NCI-H1417 treated with DMSO at 0.1 percent for 48 hours (cell line): ENCODE results near the gene CHST5.
"Not testable (repeated sequence)": the region's sequence is repeated elsewhere in the genome, so short reads cannot be mapped to it uniquely, and the experiment has no call there.

Experiments
- DNase-seq: peaks from one replicate; lab custom pipeline; 2025; lab: John Stamatoyannopoulos, UW

CHST5 gene

DNA sequence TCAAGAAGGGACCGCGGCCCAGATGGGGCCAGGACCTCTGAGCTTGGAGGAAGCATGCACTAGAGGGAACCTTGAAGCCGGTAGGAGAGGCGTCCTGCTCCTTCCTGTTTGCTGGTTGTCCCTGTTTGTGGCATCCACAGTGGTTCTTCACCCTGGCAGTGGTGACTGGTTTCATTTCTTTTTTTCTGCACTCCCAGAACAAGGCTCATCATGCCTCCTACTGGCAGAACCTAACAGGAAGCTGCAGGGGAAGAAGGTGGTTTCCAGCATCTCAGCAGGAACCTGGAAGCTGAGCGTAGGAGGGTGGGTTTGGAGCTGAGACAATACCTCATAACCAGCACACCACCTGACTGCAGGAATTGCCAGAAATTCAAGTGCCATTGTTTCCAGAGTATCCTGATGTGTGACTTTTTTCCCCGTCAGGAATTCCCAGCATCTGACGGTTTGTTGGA is 14.3 kb upstream of the CHST5 start:
- DNase-seq = no peak

DNA sequence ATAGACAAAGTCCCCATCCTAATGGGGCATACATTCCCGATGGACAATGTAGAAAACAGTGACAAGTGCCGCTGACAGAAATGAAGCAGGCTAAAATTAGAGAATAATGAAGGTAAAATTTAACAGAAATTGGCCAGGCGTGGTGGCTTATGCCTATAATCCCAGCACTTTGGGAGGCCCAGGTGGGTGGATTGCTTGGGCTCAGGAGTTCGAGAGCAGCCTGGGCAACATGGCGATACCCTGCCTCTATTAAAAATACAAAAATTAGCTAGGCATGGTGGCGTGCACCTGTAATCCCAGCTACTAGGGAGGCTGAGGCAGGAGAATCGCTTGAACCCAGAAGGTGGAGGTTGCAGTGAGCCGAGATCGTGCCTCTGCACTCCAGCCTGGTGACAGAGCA is 12.5 kb upstream of the CHST5 start:
- DNase-seq = not testable (repeated sequence)

DNA sequence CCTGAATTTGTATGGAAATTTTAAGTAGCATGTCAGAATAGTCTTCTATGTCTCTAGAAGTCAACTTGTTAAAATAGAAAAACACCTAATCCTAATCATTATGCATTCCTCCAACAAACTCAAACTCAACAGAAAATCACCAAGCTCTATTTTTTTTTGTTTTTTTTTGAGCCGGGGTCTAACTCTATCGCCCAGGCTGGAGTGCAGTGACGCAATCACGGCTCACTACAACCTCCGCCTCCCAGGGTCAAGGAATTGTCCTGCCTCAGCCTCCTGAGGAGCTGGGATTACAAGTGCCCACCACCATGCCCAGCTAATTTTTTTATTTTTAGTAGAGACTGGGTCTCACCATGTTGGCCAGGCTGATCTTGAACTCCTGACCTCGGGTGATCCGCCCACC is 10.4 kb upstream of the CHST5 start:
- no peak for DNase-seq

DNA sequence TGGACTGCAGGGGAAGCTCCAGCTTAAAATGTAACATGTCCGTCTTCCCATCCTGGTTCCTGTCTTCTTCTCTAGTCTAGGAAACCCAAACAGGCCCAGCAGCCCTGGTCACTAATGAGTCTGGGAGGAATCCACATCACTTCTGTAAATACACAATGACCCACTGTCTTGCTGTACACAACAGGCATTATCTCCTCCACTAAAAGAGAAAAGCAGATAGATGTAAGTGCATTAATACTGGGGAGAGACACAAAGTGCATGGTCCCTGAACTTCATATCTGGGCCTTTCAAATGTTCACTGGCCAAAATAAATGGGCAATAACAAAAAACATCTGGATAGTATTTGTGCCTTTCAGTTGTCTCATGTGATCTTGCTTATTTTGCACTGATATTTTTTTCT is 10.0 kb upstream of the CHST5 start:
- not testable (repeated sequence) for DNase-seq

DNA sequence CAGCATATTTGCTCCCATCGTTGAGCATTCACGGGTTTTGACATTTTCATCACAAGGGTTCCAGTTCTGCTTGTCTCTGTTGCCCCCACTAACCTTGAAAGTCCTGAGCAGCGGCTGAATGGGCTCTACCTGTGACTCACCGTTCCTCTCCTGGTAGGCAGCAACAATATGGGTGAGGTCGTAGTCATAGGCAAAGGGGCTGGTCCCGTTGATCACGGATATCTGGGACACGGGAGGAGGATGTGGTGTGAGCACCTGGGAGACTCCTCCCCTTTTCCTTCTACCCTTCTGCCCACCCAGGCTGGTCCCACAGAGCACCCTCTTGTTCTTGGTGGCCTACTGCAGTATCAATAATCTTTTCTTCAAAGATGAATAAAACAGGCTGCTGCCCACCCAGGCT is 6.6 kb upstream of the CHST5 start:
- DNase-seq = not testable (repeated sequence)

DNA sequence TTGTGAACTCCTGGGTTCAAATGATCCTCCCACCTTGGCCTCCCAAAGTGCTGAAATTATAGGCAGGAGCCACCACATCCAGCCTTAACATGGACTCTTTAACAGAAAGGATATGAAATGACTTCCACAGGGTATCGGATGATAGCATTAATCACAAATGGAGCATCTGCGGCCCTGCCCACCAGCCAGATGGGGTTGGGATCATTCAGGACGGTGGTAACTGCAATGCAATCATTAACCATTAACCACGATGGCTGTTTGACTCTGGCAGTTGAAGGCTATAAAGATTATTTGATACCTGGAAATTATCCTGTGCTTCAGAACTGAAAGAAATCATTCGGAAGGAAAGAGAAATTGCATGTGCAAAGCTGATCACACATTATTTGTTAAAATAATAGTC is 5.3 kb upstream of the CHST5 start:
- DNase-seq = no peak

DNA sequence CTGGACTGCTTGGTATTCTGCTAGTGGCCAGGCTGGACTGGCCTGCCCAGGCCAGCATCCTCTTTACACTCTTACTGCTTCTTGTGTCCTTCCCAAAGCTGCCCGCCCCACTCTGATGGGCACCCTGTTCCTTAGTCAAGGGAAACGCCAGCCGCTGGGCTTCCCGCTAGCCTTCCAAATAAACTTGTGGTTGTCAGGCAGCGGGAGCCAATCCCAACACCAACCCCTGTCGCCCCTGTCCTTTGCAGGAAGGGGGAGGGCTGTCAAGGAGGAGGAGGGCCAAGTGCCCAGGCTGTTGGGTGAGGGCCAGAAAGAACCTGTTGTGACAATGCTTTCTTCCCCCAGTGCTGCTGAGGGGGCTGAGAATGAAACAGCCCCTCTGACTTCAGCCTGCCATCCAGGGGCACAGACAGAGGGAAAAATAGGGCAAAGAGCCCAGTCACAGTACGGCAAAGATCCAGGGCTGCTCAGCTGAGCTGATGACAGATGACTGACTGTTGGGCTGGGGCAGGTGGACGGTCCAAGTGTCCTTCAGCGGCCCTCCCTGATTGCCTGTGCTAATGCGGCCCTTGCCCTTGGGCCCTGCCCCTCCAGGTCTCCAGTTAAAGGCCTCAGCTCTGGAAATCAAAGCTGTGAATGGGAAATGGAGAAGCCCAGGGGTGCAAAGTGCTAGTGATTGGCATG is 3.1 kb upstream of the CHST5 start:
- DNase-seq = not testable (repeated sequence)

DNA sequence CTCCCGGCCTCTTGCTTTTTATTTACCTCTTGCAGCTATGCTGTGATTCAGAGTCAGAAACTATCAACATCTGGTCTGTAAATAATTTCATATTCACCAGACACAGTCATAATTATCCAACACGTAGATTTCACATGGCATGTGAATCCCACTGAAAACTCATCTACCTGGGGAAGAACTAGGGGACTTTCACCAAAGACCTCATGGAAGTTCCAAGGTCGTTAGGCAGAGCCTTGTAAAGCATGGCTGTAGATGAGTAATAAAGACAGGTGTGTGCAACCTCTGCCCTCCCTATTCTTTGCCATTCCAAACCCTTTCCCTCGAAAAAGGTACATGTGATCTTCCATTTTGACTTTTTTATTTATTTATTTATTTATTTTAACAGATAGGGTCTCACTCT is 1.9 kb upstream of the CHST5 start:
- no peak for DNase-seq

DNA sequence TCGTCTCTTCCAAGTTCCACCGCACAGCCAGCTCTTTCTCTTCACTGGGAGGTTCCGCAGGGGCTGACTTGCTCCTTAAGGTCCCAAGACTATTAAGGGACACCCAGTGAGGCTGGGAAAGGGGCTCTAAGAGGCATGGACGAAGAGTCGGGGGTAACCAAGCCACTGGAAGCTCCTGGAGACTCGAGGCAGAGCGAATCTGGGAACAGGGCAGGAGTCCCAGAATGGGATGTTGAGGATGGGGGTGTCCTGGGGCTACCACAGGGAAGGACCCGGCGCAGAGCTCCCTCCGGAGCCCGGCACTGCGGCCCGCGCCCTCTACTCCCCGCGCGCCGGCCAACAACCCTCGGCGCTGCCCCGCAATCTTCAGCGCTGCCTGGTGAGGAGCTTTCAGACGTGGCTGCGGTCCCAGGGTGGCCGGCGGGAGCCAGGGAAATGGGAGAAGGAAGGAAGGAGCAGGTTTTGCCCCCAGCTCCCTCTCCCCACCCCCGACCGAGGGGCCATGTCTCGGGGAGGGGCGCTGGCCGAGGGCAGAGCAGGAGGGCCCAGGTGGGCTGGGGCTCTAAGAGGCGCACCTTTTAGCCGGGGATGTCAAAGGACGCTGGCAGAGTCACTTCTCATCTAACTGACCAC is 581 bp downstream of the CHST5 start:
- DNase-seq = no peak

DNA sequence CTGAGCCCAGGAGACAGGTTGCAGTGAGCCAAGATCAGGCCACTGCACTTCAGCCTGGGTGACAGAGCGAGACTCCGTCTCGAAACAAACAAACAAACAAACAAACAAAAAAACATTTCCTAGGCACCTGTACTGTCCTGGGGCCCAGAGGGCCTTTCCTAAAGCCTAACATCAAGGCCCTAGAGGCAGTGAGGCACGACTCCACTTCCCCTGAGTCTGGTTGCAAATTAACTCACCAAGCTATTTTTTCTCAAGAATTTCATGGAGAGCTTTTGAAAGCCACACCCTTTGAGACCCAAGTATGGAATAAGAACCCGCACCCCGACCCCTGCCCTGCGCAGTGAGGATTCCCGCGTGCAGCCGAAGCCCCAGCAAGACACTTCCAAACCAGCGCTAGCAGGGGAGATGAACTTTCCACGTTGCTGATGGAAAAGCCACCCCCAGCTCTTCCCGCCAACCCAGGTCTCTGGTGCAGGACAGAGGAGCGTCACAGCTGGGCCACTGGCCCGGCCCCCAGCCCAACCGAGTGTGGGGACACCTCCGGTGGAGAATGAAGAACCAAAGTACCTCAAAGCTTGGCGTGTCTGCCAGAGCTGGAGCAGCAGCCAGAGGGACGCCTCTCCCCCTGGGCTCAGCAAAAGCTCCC is 1.2 kb downstream of the CHST5 start:
- DNase-seq = no peak

DNA sequence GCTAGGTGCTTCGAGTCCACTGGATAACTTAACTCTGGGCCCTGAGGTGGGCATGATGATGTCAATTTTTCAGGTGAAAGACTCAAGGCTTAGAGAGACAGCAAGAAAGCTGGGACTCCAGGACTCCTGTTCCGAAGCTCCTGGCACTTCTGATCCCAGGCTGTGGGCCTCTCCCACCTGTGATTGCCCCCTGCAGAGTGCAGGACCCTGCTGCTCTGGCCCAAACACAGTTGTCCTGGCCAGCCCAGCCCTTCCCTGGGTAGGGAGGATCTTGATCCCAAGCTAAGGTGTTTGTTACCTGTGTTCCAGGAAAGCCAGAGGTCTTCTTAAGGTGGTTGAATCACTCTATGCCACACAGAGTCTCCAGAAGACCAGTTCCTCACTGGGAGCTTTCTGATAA is 3.1 kb downstream of the CHST5 start:
- DNase-seq = no peak

DNA sequence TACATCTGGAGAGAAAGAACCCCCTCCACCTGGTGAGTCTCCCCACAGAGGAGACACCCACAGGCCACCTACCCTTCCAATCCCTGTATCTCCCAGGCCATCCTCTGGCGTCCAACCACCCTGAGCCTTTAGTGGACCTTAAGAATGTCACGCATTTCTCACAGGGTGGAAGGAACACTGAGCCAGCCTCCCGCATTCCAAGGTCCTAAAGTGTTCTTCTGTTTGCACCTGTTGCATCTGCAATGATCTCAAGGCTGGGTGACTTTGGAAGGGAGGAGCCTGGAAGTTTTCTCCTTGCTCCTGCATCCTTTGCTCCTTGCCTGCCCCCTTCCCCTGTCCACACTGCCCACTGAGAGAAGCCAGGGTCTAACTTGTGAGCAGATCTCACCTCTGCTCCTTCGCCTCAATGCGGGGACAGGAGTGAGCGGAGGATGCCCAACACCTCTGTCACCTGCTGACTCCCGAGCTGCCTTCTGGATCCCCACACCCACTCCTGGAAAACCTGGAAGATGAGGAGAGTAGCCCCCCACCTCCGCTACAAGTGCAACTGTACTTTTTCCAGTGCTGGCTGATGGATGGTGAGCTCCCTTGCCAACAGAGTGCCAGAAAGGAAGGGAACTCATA is 3.7 kb downstream of the CHST5 start:
- DNase-seq = no peak

DNA sequence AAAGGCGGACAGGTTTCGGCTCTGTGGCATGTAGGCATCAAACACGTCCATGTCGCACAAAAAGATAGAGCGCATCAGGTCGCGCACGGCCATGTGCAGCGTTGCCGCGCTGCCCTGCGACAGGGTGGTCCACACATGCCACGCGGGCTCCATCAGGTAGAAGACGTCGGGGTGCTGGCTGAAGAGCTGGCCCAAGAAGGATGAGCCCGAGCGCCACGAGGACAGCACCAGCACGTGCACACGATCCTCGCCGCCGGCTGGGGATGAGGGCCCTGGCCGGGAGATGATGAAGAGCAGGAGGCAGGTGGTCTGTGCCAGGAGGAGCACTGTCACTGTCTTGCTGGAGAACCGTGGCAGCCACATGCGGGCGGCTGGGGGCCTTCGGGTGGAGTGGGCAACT is 5.9 kb downstream of the CHST5 start:
- DNase-seq = no peak

DNA sequence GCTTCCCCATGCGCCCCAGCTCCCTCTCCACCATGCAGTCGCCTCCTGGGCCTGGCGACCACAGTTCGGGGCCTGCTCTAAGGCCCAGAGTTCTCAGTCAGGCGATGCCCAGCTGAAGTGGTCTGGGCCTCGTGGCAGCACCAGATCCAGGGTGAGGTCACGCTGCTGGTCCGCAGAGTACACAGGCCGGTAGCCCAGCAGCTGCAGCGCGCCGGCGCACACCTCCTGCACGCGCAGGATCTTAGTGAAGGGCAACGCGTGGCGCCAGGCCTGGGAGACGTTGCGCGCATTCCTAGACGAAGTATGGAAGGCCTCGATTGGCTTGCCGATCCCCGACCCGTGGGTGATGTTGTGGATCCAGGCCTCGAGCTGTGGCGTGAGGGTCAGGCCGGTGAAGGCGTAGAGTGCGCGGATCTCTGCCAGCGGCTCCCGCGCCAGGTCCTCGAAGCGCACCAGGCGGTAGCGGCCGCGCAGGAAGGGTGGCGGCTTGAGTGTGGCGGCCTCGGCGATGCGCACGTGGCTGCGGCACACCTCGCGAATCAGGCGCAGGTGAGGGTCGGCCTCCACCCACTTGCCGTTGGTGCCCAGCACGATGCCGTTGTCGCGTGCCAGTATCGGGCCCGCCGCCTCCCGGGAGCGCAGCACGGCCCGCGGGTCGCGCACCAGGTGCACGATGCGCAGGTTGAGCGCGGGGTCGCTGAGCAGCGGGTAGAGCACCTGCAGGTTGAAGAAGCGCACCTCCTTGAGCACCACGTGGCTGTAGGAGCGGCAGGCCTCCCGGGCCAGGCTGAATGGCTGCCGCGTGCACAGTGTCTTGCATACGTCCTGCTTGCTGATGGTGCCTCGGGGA is 6.6 kb downstream of the CHST5 start:
- DNase-seq = no peak

DNA sequence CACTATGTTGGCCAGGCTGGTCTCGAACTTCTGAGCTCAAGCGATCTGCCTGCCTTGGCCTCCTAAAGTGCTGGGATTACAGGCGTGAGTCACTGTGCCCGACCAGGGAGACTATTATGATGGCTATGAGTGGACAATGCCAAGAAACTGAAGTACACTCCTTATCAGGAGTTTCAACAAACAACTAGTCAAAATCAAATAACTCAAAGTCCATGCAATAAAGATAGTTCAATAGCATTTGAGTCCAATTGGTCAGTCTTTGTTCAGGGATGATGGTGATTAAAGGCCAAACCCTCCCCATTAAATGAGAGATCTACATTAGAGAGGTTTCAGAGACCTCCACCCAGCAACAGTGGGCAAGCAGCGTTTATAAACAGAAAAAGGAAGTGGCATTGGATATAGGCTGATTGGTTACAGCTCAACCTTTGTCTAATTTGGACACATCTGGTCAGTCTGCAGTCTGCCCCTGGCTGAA is 8.0 kb downstream of the CHST5 start:
- DNase-seq = no peak

DNA sequence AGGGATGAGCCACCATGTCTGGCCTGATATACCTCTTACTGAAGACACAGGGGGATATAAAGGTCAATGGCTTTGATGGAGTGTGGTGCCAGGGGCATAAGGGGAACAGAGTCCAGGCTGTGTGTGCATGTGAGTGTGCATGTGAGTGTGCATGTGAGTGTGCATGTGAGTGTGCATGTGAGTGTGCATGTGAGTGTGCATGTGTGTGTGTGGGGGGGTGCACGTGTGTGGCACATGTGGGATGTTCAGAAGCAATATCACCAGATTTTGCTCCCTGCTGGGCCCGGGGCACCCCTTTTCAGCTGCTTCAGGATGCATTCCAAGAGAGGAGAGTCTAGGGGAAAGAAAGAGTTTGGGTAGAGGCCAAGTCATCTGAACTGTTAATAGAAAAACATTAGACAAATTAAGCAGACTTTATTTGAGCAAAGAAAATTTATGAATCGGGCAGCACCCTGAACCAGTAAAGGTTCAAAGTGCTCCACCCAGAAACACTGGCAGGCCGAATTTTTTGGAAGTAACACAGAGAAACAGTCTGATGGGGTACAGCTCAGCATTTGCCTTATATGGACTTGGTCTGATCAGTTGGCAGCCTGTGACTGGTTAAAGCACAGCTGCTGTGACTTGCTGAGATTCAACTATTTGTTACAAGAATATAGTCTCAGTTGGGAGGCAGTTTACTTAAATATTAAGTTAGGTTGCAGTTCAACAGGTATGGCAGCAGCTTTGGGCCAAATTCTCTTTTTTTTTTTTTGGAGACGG is 9.7 kb downstream of the CHST5 start:
- no peak for DNase-seq

DNA sequence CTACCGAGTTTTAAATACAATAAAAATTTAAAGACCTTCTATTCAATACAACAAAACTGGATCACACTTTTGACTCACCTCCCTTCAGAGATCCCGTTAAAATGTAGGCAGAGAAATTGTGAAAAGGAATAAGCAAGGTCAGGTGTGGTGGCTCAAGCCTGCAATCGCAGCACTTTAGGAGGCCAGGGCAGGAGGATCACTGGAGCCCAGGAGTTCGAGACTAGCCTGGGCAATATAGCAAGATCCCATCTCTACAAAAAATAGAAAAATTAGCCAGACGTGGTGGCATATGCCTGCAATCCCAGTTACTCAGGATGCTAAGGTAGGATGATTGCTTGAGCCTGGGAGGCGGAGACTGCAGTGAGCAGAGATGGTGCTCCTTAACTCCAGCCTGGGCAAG is 16.7 kb downstream of the CHST5 start:
- DNase-seq = no peak

DNA sequence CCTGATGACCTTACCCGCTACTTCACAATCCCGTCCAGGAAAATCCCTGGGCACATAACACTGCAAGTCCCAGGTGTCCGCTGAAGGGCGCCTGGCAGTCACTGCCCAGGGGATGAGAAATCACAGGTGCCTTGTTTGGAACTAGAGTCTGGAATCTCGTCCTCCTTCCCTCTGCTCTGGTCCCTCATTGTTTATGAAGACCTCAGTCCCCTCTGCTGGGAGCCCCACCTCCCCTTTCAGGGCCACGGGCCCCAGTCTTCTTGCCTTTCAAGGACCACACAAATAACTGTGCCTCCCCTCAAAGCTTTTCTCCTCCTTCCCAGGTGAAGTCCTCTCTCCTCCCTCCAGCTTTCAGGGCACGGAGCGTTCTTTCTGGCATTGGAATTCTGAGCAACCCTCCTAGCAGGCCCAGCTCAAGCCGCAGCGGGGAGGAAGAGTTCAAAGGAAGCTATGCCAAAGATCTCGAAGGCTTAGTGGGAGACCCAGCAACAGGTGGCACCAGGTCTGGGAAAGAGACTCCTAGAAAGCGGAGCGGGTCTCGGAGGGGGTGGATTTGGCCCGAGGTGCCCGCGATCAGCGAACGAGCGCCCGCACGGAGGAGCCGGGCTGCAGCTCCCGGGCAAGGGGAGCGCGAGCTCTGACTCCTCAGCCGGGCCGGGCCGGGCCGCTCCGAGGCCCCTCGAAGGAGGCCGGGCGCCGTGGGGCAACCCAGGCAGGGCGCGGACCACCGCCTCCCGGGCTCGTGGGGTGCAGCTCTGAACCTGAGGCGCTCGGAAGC is 19.5 kb downstream of the CHST5 start:
- DNase-seq = not testable (repeated sequence)

DNA sequence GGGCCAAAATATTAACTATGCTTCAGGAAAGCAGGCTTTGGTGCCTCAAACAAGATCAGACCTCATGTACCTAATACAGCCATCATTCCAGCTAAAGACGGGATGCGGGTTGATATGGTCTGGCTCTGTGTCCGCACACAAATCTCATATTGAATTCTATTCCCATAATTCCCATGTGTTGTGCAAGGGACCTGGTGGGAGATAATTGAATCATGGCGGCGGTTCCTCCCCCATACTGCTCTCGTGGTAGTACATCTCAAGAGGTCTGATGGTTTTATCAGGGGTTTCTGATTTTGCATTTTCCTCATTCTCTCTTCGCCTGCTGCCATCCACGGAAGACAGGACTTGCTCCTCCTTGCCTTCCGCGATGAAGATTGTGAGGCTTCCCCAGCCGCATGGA is 21.6 kb downstream of the CHST5 start:
- DNase-seq = no peak

DNA sequence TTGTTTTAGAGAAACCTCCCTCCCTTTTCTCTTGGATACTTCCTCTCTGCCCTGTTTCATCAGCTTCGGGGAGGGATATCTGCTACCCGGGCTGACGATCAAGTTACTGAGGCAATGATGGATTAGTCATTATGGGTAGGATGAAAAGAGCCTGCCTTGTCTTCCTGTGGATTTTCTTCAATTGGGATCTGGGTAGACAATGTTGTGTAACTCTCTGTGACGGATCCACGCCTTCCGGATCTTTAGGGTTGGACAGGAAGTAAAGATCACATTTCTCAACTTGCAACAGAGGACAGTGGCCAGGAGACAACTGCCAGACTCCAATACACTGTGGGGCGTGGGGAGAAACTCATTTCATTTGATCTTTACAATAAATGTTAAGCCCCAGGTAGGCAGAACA is 29.3 kb downstream of the CHST5 start:
- no peak for DNase-seq
